GM12892 (cell line): ENCODE data around the gene GOLGA3.

Source experiments
- POLR2A ChIP-seq: IDR thresholded peaks from 2 replicates; pipeline ENCODE4 v1.6.1; 2011; ENCODE audit warnings: low read depth, low read length, control low read depth
- POLR2AphosphoS5 ChIP-seq: IDR thresholded peaks from 2 replicates; pipeline ENCODE4 v1.6.1; 2011; ENCODE audit warnings: low read depth, low read length, control low read depth

- no peak for TF ChIP-seq POLR2AphosphoS5
- TF ChIP-seq POLR2A, result no peak
Measured at GRCh38 chr12:132775502-132776229, 53.0 kb downstream of the GOLGA3 start.
